ENCODE data around the gene DNM3. TPM values are rescaled to one million over a fixed set of nuclear protein-coding genes. Genes with fewer than 3 reads are reported as not detected.

DNM3 gene
- total and polyA plus RNA-seq, 10 of the 15 experiments (the other 5 are each of a cell fraction or from before 2014, with no cell fraction given), result 0.03 to 1.5 (median 0.08) TPM; not detected in 3

- RAD21 ChIA-PET (ENCODE audit: unreplicated experiment), result interaction anchor here (0.7 to 13.2 kb wide), 15 partner anchors 9 to 218 kb away, joined by 3 to 407 read pairs (median 5); no protein-coding TSS in a partner anchor
- Histone ChIP-seq H3K27me3 (replicated peaks in 1 of 2; ENCODE audit: control insufficient read depth in 2 of 2, insufficient read depth in 2 of 2, low read length in 1 of 2) (no peaks in the 10 kb centered on the region), H3K9ac (ENCODE audit: control insufficient read depth, insufficient read depth, low read length) (peak overlapping the region; percentile 57), H2AFZ (ENCODE audit: control insufficient read depth, low read depth, low read length) (peak overlapping the region; percentile 74), H3K4me1 (ENCODE audit: control insufficient read depth, insufficient read depth, low read length) (peaks cover 44% of the 10 kb centered on the region), H3K27ac (ENCODE audit: control insufficient read depth, insufficient read depth) (peak overlapping the region; percentile 98), H3K36me3 (ENCODE audit: control insufficient read depth in 2 of 2, insufficient read depth in 2 of 2, low read length in 1 of 2) (no peaks in the 10 kb centered on the region; a peak in 1 of 4 replicates), H3K9me3 (replicated peaks; ENCODE audit: control insufficient read depth, insufficient read depth, low read length) (no peaks in the 10 kb centered on the region; the same call in 2 of the 3 replicates), H4K20me1 (ENCODE audit: control insufficient read depth, insufficient read depth) (no peaks in the 10 kb centered on the region), H3K79me2 (ENCODE audit: control insufficient read depth, insufficient read depth, low read length) (peaks cover 11% of the 10 kb centered on the region), H3K4me2 (ENCODE audit: control insufficient read depth, insufficient read depth) (peak overlapping the region; percentile 58), H3K4me3 (peak overlapping the region; percentile 28; the same call in 1 of the 2 replicates)
- BruUV-seq (replicated peaks), result no TSS peak
- WGBS (ENCODE audit: insufficient coverage, insufficient replicate concordance, low lambda C conversion rate, missing lambda C conversion rate), result 5% methylated on average over 4 of the region's 4 CpGs
- DNase-seq (ENCODE audit: low read depth, low spot score) (peak; percentile 74), FAIRE-seq (no peak), ATAC-seq (peak; percentile 74)
- CTCF ChIA-PET, result interaction anchor here (0.9 to 10.8 kb wide), 11 partner anchors 11 to 336 kb away, joined by 3 to 153 read pairs (median 4); no protein-coding TSS in a partner anchor
- in situ Hi-C loops (cut with MboI) (no loop called here), intact Hi-C loops (cut with micrococcal nuclease; ENCODE audit: unreplicated experiment) (loop anchor here (1.0 to 5.0 kb wide), 3 partner anchors 20 to 248 kb away; no protein-coding TSS in a partner anchor)
- POLR2A ChIA-PET, result interaction anchor here (0.5 to 5.1 kb wide), 11 partner anchors 17 to 832 kb away, joined by 3 to 46 read pairs (median 5); no protein-coding TSS in a partner anchor
- SMC1A ChIA-PET (ENCODE audit: uncharacterized antibody, unreplicated experiment), result interaction anchor here (0.9 to 15.2 kb wide), 17 partner anchors 9 to 248 kb away, joined by 3 to 489 read pairs (median 4); no protein-coding TSS in a partner anchor
- TF ChIP-seq EED (IDR thresholded peaks at IDR 0.05; ENCODE audit: low read depth) (peak; percentile 78), REST (IDR thresholded peaks at IDR 0.05; ENCODE audit: low read depth, low read length) (no peak), JUND (IDR thresholded peaks at IDR 0.05; ENCODE audit: low read depth, low read length) (no peak), NR2F1 (conservative IDR thresholded peaks at IDR 0.05) (no peak), GATAD2B (conservative IDR thresholded peaks at IDR 0.05; ENCODE audit: low read depth) (peak; percentile 66; the same call in 1 of the 2 replicates), MAX (IDR thresholded peaks at IDR 0.05; ENCODE audit: low read depth, low read length) (no peak), E4F1 (IDR thresholded peaks at IDR 0.05; ENCODE audit: borderline replicate concordance, partially characterized antibody) (no peak), STAT3 (IDR thresholded peaks at IDR 0.05; ENCODE audit: low read depth, low read length) (no peak), ZNF687 (IDR thresholded peaks at IDR 0.05) (no peak), CHD2 (IDR thresholded peaks at IDR 0.05; ENCODE audit: borderline replicate concordance, low read depth, low read length) (no peak), MXI1 (IDR thresholded peaks at IDR 0.05; ENCODE audit: low read depth, low read length) (no peak)
These were observed 497.0 kb downstream of the DNM3 start for GRCh38 chr1:172338295-172338735.

Measured in GM12878 (cell line).